Right atrium auricular region (tissue), 2 donors: ENCODE measurements around the gene REPS2. TPM values are rescaled to one million over a fixed set of nuclear protein-coding genes. Genes with fewer than 3 reads are reported as not detected.

Experiments
- DNase-seq: peaks from one replicate; pipeline ENCODE4 v3.0.0-alpha.2; 2019; ENCODE audit warnings: low spot score
- H3K27ac ChIP-seq, 2 donors: fragments of 200-600 bp; sonication (generic); 1 replicate in 1 of 2; 2 replicates in 1 of 2; pipeline ENCODE4 v1.5.1; 2016 to 2019
- H3K27me3 ChIP-seq, 2 donors: fragments of 200-600 bp; sonication (generic); one replicate each; pipeline versions ENCODE4 v1.5.1 to v1.6.0; 2017 to 2019
- H3K36me3 ChIP-seq: fragments of 200-600 bp; sonication (generic); one replicate; pipeline ENCODE4 v1.5.1; 2016
- H3K4me1 ChIP-seq, 2 donors: fragments of 200-600 bp; sonication (generic); one replicate each; pipeline versions ENCODE4 v1.5.1 to v1.6.0; 2017 to 2019
- H3K4me3 ChIP-seq, 2 donors: fragments of 200-600 bp; sonication (generic); 1 replicate in 1 of 2; 2 replicates in 1 of 2; pipeline ENCODE4 v1.5.1; 2017 to 2019; ENCODE audit warnings: mild to moderate bottlenecking in 1 of 2, moderate library complexity in 1 of 2
- H3K9me3 ChIP-seq, 2 donors: fragments of 200-600 bp; sonication (generic); one replicate each; pipeline ENCODE4 v1.5.1; 2019
- CTCF ChIP-seq, 2 donors: fragments of 200-600 bp; sonication (generic); IDR thresholded peaks; one replicate each; pipeline ENCODE4 v1.5.1; 2019; ENCODE audit warnings: antibody characterized with exemption in 2 of 2
- total RNA-seq, 2 donors: library from RNA; depleted of rRNA; stranded (reverse); fragments of >200 nt; gene quantifications; one replicate each; pipeline ENCODE4 v1.1.0, GENCODE V29; 2016

The REPS2 gene
- total RNA-seq, 2 donors from 2014 or later: 6.2 to 14.1 TPM

GRCh38 chrX:16977771-16978170 lies 31.3 kb downstream of the REPS2 start:
- no peak overlapping the region for H3K27ac ChIP-seq
- no peaks in the 10 kb centered on the region for H3K36me3 ChIP-seq
- no peaks in the 10 kb centered on the region for H3K4me1 ChIP-seq
- no peak for DNase-seq
- H3K4me3 ChIP-seq: no peak overlapping the region
- no peak for TF ChIP-seq CTCF (IDR thresholded peaks at IDR 0.05)
- H3K9me3 ChIP-seq: peaks cover 0 to 4% of the 10 kb centered on the region in 2 donors
- no peaks in the 10 kb centered on the region for H3K27me3 ChIP-seq

- H3K27me3 ChIP-seq: no peaks in the 10 kb centered on the region
- peaks cover 0 to 4% of the 10 kb centered on the region in 2 donors for H3K9me3 ChIP-seq
- TF ChIP-seq CTCF (IDR thresholded peaks at IDR 0.05): no peak
- no peaks in the 10 kb centered on the region for H3K4me1 ChIP-seq
- no peak for DNase-seq
- H3K36me3 ChIP-seq: no peaks in the 10 kb centered on the region
- no peak overlapping the region for H3K27ac ChIP-seq
- H3K4me3 ChIP-seq: no peak overlapping the region
Observed at GRCh38 chrX:16978193-16978984, 31.9 kb downstream of the REPS2 start.

GRCh38 chrX:16979226-16979625 lies 32.8 kb downstream of the REPS2 start:
- no peak overlapping the region for H3K4me3 ChIP-seq
- H3K36me3 ChIP-seq: no peaks in the 10 kb centered on the region
- DNase-seq: no peak
- TF ChIP-seq CTCF (IDR thresholded peaks at IDR 0.05): no peak
- peaks cover 0 to 4% of the 10 kb centered on the region in 2 donors for H3K9me3 ChIP-seq
- H3K27ac ChIP-seq: no peak overlapping the region
- H3K27me3 ChIP-seq: no peaks in the 10 kb centered on the region
- no peaks in the 10 kb centered on the region for H3K4me1 ChIP-seq

GRCh38 chrX:16981209-16981608 lies 34.8 kb downstream of the REPS2 start:
- Histone ChIP-seq H3K4me3 (no peak overlapping the region), H3K36me3 (no peaks in the 10 kb centered on the region), H3K4me1 (no peaks in the 10 kb centered on the region), H3K27ac (no peak overlapping the region), H3K9me3 (peaks cover 0 to 4% of the 10 kb centered on the region in 2 donors), H3K27me3 (no peaks in the 10 kb centered on the region)
- DNase-seq: no peak
- no peak for TF ChIP-seq CTCF (IDR thresholded peaks at IDR 0.05)

- Histone ChIP-seq H3K4me1 (no peaks in the 10 kb centered on the region), H3K27ac (no peak overlapping the region), H3K9me3 (peaks cover 0 to 4% of the 10 kb centered on the region in 2 donors), H3K36me3 (no peaks in the 10 kb centered on the region), H3K4me3 (no peak overlapping the region), H3K27me3 (no peaks in the 10 kb centered on the region)
- TF ChIP-seq CTCF (IDR thresholded peaks at IDR 0.05): no peak
- DNase-seq: no peak
Observed at GRCh38 chrX:16981980-16982379, 35.5 kb downstream of the REPS2 start.

- Histone ChIP-seq H3K4me3 (no peak overlapping the region), H3K4me1 (no peaks in the 10 kb centered on the region), H3K27ac (no peak overlapping the region), H3K9me3 (peaks cover 0 to 9% of the 10 kb centered on the region in 2 donors), H3K27me3 (no peaks in the 10 kb centered on the region), H3K36me3 (no peaks in the 10 kb centered on the region)
- DNase-seq: no peak
- no peak for TF ChIP-seq CTCF (IDR thresholded peaks at IDR 0.05)
Observed at GRCh38 chrX:16983051-16983450, 36.6 kb downstream of the REPS2 start.
